ENCODE data around the gene SEMA4F.
A peak's percentile ranks its signal among the peaks of the same experiment; 100 is the strongest.
"Not testable (repeated sequence)": the region's sequence is repeated elsewhere in the genome, so short reads cannot be mapped to it uniquely, and the experiment has no call there.

Gene SEMA4F, protein sequence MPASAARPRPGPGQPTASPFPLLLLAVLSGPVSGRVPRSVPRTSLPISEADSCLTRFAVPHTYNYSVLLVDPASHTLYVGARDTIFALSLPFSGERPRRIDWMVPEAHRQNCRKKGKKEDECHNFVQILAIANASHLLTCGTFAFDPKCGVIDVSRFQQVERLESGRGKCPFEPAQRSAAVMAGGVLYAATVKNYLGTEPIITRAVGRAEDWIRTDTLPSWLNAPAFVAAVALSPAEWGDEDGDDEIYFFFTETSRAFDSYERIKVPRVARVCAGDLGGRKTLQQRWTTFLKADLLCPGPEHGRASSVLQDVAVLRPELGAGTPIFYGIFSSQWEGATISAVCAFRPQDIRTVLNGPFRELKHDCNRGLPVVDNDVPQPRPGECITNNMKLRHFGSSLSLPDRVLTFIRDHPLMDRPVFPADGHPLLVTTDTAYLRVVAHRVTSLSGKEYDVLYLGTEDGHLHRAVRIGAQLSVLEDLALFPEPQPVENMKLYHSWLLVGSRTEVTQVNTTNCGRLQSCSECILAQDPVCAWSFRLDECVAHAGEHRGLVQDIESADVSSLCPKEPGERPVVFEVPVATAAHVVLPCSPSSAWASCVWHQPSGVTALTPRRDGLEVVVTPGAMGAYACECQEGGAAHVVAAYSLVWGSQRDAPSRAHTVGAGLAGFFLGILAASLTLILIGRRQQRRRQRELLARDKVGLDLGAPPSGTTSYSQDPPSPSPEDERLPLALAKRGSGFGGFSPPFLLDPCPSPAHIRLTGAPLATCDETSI

DNA sequence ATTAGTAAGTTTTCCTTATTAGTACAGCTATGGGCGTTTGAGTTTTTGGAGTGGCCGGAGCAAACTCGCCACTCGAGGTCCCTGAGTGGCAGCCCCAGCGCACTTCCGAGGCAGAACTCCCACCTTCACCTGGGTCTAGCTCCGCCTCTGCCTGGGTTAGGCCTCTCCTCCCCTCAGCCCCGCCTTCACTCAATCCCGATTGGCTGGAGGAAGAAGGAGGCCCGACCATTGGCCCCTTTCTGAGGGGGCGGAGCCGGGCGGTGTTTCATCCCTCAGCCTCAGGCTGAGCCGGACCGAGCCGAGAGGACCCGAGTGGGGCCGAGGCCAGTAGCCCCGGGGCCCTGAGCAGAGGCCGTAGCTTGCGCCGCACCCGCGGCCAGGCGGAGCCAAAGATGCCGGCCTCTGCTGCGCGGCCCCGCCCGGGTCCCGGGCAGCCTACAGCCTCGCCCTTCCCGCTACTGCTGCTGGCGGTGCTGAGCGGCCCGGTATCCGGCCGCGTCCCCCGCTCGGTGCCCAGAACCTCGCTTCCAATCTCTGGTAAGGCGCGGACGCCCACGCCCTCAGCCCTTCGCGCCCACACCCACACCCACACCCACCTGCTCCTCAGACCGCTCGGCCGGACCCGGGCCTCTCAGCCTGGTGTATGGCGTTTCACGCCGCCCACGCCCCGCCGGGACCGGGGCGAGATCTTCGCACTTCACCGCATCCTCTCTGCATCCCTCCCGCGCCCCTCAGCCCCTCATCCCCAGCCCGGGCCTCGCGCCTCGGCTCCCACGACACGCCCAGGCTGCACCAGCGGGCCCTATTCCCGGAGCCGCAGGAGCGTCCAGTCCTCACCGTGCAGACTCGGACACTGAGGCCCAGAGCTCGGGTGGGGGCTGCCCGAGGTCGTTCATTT lies at the start of gene SEMA4F:
SEMA4F (plus strand) TSS at position 263 of the 898 bp plus-strand sequence; CDS start at position 393, 130 bp downstream.
- DNase-seq (ENCODE audit: low read depth in 2 of 2): peak; percentile 86 to 90

DNA sequence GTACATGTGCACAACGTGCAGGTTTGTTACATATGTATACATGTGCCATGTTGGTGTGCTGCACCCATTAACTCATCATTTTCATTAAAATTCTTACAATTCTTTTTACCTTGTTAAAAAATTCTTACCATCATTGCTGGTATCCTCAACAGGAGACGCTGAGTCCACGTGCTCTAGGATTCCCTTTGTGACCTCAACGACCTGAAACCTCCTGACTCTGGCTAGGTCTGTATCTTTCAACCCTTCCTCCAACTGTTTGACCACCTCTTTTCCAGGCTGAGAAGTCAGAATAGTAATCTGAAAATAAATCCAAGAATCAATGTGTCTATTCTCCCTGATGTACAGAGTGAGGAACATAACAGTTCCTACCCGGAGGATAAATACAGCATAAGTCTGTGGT lies 47.1 kb upstream of the SEMA4F start:
- DNase-seq (ENCODE audit: low read depth in 2 of 2): no peak

DNA sequence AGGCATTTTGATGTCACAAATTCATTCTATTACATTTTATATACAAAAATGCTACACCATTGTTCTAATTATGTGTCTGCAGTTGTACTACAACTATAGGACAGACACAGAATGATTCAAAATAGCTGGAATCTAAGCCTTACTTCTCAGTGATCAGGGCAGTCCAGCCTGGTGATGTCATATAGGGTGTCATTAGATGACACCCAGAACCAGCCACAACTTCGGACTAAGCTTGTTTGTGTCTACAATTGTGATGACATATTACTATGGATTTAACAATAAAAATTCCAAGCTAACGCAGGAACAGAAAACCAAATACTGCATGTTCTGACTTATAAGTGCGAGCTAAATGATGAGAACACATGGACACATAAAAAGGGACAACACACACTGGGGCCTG lies 36.9 kb upstream of the SEMA4F start:
- DNase-seq (ENCODE audit: low read depth in 2 of 2): no peak

DNA sequence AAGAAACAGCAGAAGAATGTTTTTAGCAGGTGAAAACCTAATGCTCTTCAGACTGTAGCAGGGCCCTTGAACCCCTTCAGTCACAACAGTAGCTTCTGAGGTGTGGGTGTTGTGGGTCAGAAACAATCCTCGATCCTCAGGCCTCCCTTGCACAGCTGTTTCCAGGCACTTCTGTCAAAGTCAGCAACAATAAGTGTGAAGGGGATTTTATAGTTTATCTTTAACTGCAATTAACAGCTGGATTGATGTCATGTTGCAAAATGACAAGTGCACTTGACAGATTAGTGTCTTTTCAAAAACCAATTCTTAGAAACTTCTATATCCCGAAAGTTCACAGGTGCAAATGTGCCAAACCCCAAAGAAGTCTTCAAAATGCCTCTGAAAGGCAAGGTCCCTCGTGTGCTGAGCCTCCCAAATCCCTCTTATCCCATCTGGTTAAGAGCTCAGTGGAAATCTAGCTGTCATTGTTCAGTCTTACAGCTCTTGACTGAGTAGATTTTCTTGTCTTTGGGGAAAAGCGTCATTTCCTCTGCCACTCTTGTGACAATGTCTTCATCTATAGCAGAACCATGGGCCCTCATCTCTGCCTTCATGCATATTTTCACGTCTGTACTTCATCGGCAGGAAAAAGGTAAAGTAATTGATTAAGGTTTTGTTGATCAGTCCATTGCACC lies 35.5 kb upstream of the SEMA4F start:
- no peak for DNase-seq (ENCODE audit: low read depth in 2 of 2)

- no peak for DNase-seq (ENCODE audit: low read depth in 2 of 2)
Observed at GRCh38 chr2:74619651-74620297, 34.3 kb upstream of the SEMA4F start.

DNA sequence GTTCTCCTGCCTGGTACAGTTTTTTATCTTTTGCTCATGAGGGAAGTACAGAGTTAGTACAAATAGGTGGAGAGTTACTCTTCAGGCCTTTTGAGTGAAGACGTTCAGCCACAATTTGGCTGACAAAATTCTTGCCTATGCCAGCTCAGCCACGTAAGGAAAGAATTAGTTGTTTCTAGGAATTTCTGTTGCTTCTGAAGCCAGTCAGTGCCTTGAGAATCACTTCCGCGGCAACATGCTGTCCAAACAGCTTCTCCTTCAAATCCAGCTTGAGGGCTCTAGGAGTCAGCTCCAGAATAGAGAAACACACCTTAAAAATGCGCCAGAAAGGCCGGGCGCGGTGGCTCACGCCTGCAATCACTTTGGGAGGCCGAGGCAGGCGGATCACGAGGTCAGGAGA lies 33.4 kb upstream of the SEMA4F start:
- no peak for DNase-seq (ENCODE audit: low read depth in 2 of 2)

DNA sequence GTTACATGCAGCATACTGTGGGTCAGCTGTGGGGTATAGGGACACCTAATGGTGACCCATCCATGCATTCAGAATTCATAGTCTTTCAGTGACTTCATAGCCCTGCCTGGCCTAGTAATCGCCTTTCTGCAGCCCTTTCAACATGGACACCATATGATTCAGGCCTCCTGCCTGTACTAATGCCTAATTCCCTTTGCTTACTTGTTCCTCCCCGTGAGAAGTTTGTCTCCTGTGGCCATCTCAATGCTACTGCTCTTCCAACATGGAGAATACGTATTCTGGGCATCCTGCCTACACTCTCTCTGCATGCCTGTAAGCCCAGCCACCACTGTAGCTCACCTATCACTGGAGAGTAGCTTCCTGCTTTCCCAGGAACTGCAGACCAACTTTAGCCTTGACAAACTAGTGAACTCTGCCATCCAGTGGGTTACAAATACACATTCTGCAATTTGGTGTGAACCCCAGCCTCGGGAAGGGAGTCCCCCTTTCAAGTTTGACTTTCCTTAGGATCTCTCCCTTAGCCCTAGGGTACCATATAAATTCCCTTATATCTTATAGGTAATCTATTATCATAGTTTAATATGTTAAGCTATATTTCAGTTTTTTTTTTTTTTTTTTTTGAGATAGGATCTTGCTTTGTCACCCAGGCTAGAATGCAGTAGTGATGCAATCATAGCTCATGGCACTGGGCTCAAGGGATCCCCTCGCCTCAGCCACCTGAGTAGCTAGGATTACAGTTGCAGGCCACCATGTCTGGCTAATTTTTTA lies 28.2 kb upstream of the SEMA4F start:
- no peak for DNase-seq (ENCODE audit: low read depth in 2 of 2)

GRCh38 chr2:74628538-74629105 lies 25.4 kb upstream of the SEMA4F start:
- no peak for DNase-seq (ENCODE audit: low read depth in 2 of 2)

- not testable (repeated sequence) for DNase-seq (ENCODE audit: low read depth in 2 of 2)
Observed at GRCh38 chr2:74630454-74630853, 23.6 kb upstream of the SEMA4F start.

GRCh38 chr2:74632209-74632938 lies 21.7 kb upstream of the SEMA4F start:
- no peak for DNase-seq (ENCODE audit: low read depth in 2 of 2)

GRCh38 chr2:74632939-74633312 lies 21.1 kb upstream of the SEMA4F start:
- no peak for DNase-seq (ENCODE audit: low read depth in 2 of 2)

GRCh38 chr2:74639550-74639949 lies 14.5 kb upstream of the SEMA4F start:
- DNase-seq (ENCODE audit: low read depth in 2 of 2): no peak

DNA sequence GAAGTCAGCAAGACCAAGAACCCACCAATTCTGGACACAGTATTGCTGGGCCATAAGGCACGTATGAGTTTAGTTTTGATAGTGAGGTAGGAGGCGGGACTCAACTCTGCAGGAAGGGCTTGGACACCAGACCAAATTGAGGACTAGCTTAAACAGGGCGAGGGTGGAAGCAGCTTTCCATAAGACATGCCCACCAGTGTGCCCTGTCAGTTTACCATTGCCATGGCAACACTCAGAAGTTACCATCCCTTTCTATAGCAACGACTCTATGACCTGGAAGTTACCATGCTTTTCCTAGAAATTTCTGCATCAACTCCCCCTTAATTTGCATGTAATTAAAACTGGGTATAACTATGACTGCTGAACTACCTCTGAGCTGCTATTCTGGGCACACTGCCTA lies 8.7 kb upstream of the SEMA4F start:
- no peak for DNase-seq (ENCODE audit: low read depth in 2 of 2)

- DNase-seq (ENCODE audit: low read depth in 2 of 2): no peak
Observed at GRCh38 chr2:74646201-74646600, 7.8 kb upstream of the SEMA4F start.

- no peak for DNase-seq (ENCODE audit: low read depth in 2 of 2)
Observed at GRCh38 chr2:74646834-74647482, 7.1 kb upstream of the SEMA4F start.

- no peak for DNase-seq (ENCODE audit: low read depth in 2 of 2)
Observed at GRCh38 chr2:74648009-74648443, 6.0 kb upstream of the SEMA4F start, which contains the start of gene M1AP. Gene M1AP, minus strand, starts transcription at chr2:74648330. Its CDS starts 8,055 bp downstream, at chr2:74640275.

GRCh38 chr2:74653589-74653984 lies 460 bp upstream of the SEMA4F start:
- DNase-seq (ENCODE audit: low read depth in 2 of 2): no peak

- DNase-seq (ENCODE audit: low read depth in 2 of 2): no peak
Observed at GRCh38 chr2:74655579-74655978, 1.5 kb downstream of the SEMA4F start.
